Sigmoid colon (tissue), 7 donors: ENCODE data around the gene NR2C2. TPM values are rescaled to one million over a fixed set of nuclear protein-coding genes. Genes with fewer than 3 reads are reported as not detected.

Experiments used
- DNase-seq: peaks from one replicate; pipeline ENCODE4 v3.0.0-alpha.2; 2019
- H3K27ac ChIP-seq, 4 donors: fragments of 200-600 bp; sonication (generic); one replicate each; pipeline ENCODE4 v1.5.1; 2016 to 2019; ENCODE audit warnings: mild to moderate bottlenecking in 1 of 4
- H3K27me3 ChIP-seq, 3 donors: fragments of 200-600 bp; sonication (generic); one replicate each; pipeline ENCODE4 v1.5.1; 2019; ENCODE audit warnings: mild to moderate bottlenecking in 1 of 3
- H3K36me3 ChIP-seq, 4 donors: fragments of 200-600 bp; sonication (generic); one replicate each; pipeline ENCODE4 v1.5.1; 2016 to 2019
- H3K4me1 ChIP-seq, 4 donors: fragments of 200-600 bp; sonication (generic); one replicate each; pipeline ENCODE4 v1.5.1; 2017 to 2019
- H3K4me3 ChIP-seq, 4 donors: fragments of 200-600 bp; sonication (generic); one replicate each; pipeline ENCODE4 v1.5.1; 2017 to 2019; ENCODE audit warnings: mild to moderate bottlenecking in 2 of 4, moderate library complexity in 1 of 4
- H3K9me3 ChIP-seq, 4 donors: fragments of 200-600 bp in 3 of 4; sonication (generic) in 3 of 4; one replicate each; pipeline versions ENCODE4 v1.5.1 to v1.6.1; 2013 to 2019
- EP300 ChIP-seq, 4 donors: sonication (generic); formaldehyde crosslinking; IDR thresholded peaks; one replicate each; pipeline ENCODE4 v1.6.1; 2017; ENCODE audit warnings: antibody characterized with exemption in 4 of 4
- POLR2A ChIP-seq, 2 donors: fragments of 450-650 bp; IDR thresholded peaks; one replicate each; pipeline ENCODE4 v1.6.1; 2016; ENCODE audit warnings: antibody characterized with exemption in 2 of 2, mild to moderate bottlenecking in 2 of 2, moderate library complexity in 2 of 2
- POLR2AphosphoS5 ChIP-seq, 4 donors: sonication (generic); formaldehyde crosslinking; IDR thresholded peaks; one replicate each; pipeline ENCODE4 v1.6.1; 2017; ENCODE audit warnings: antibody characterized with exemption in 4 of 4
- WGBS, 2 donors: extraction: QIAGEN DNeasy Blood & Tissue Kit; methylation state at CpG; one replicate each; pipeline ENCODE4 v1.1.7; 2013; 5-methylcytosine and 5-hydroxymethylcytosine counted together
- intact Hi-C: fragments of 100-400 bp; cut with DNase I; formaldehyde crosslinking; loops from one replicate; pipeline ENCODE4 v1.15.1; 2023
- polyA plus RNA-seq, 3 donors: library from polyadenylated mRNA; stranded (reverse); fragments of 200-250 nt; gene quantifications; one replicate each; pipeline ENCODE4 v1.2.3, GENCODE V29; 2013
- total RNA-seq, 4 donors: library from RNA; depleted of rRNA; stranded (reverse); fragments of >200 nt; gene quantifications; one replicate each; pipeline ENCODE4 v1.1.0, GENCODE V29; 2016
- TF ChIP-seq, protein P1 (sequence below), 4 experiments: fragments of 450-650 bp in 3 of 4; fragments of 200-600 bp in 1 of 4; IDR thresholded peaks; one replicate each; pipeline ENCODE4 v1.5.1; 2016 to 2019; ENCODE audit warnings: antibody characterized with exemption in 4 of 4, mild to moderate bottlenecking in 3 of 4, moderate library complexity in 2 of 4
- donor health status: healthy with polysubstance abuse.
- donor health status: Bipolar disorder and iron deficiency.
- donor health status: healthy.

The NR2C2 gene
- total and polyA plus RNA-seq, 7 donors, result 3.6 to 68.4 (median 34.2) TPM

DNA sequence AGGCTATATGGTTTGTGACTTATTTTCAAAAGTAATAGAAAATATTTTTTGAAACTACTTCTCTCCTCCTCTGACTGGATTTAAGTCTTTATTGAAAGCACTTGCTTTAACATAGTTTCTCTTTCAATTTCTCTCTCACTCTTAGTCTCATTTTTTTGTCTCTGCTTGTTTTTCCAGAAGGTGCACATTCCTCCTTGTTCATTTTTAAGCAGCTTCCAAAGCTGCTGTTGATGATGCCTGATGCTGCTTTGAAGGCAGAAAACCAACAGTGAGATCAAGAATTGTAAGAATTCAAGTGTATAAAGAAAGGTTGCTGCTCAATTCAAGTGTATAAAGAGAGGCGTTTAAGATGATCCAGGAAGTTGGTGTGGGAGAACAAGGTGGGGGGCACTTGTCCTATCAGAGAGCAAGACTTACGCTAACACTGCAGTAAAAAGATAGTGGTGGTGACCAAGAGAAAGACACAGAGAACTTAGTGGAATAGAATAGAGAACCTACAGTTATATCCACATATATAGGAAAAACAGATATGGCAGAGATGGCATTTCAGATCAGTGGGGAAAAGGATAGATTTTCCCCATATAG lies 12.1 kb downstream of the NR2C2 start:
- H3K9me3 ChIP-seq, result no peaks in the 10 kb centered on the region
- TF ChIP-seq, protein P1, sequence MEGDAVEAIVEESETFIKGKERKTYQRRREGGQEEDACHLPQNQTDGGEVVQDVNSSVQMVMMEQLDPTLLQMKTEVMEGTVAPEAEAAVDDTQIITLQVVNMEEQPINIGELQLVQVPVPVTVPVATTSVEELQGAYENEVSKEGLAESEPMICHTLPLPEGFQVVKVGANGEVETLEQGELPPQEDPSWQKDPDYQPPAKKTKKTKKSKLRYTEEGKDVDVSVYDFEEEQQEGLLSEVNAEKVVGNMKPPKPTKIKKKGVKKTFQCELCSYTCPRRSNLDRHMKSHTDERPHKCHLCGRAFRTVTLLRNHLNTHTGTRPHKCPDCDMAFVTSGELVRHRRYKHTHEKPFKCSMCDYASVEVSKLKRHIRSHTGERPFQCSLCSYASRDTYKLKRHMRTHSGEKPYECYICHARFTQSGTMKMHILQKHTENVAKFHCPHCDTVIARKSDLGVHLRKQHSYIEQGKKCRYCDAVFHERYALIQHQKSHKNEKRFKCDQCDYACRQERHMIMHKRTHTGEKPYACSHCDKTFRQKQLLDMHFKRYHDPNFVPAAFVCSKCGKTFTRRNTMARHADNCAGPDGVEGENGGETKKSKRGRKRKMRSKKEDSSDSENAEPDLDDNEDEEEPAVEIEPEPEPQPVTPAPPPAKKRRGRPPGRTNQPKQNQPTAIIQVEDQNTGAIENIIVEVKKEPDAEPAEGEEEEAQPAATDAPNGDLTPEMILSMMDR (IDR thresholded peaks at IDR 0.05), result no peak
- TF ChIP-seq EP300 (IDR thresholded peaks at IDR 0.05), result no peak
- TF ChIP-seq POLR2A (IDR thresholded peaks at IDR 0.05), result no peak
- TF ChIP-seq POLR2AphosphoS5 (IDR thresholded peaks at IDR 0.05), result no peak
- no peak for DNase-seq
- intact Hi-C loops, result no loop called here
- H3K36me3 ChIP-seq, result peaks cover 0 to 6% (median 0%) of the 10 kb centered on the region in 4 donors
- peaks cover 0 to 48% (median 21%) of the 10 kb centered on the region in 4 donors for H3K4me1 ChIP-seq
- H3K27ac ChIP-seq, result no peak overlapping the region
- WGBS, 2 donors, result 48 to 79% methylated on average over 2 of the region's 2 CpGs
- H3K4me3 ChIP-seq, result no peak overlapping the region
- H3K27me3 ChIP-seq, result no peaks in the 10 kb centered on the region

GRCh38 chr3:14962762-14963161 lies 15.4 kb downstream of the NR2C2 start:
- Histone ChIP-seq H3K4me3 (no peak overlapping the region), H3K4me1 (peaks cover 0 to 23% (median 9%) of the 10 kb centered on the region in 4 donors), H3K27me3 (no peaks in the 10 kb centered on the region), H3K36me3 (peaks cover 0 to 6% (median 0%) of the 10 kb centered on the region in 4 donors), H3K27ac (no peak overlapping the region), H3K9me3 (no peaks in the 10 kb centered on the region)
- TF ChIP-seq POLR2AphosphoS5 (IDR thresholded peaks at IDR 0.05) (no peak), POLR2A (IDR thresholded peaks at IDR 0.05) (no peak), EP300 (IDR thresholded peaks at IDR 0.05) (no peak)
- TF ChIP-seq, protein P1 (IDR thresholded peaks at IDR 0.05), result no peak
- DNase-seq, result no peak
- intact Hi-C loops, result no loop called here
- 95 to 97% methylated on average over 5 of the region's 5 CpGs for WGBS, 2 donors

GRCh38 chr3:14967285-14967684 lies 19.9 kb downstream of the NR2C2 start:
- Histone ChIP-seq H3K27me3 (no peaks in the 10 kb centered on the region), H3K36me3 (peaks cover 0 to 13% (median 0%) of the 10 kb centered on the region in 4 donors), H3K4me1 (peaks cover 0 to 4% (median 0%) of the 10 kb centered on the region in 4 donors), H3K9me3 (no peaks in the 10 kb centered on the region), H3K27ac (no peak overlapping the region), H3K4me3 (no peak overlapping the region)
- DNase-seq, result no peak
- WGBS, 2 donors, result 73 to 80% methylated on average over 1 of the region's 1 CpG
- TF ChIP-seq, protein P1 (IDR thresholded peaks at IDR 0.05), result no peak
- no peak for TF ChIP-seq POLR2A (IDR thresholded peaks at IDR 0.05)
- TF ChIP-seq POLR2AphosphoS5 (IDR thresholded peaks at IDR 0.05), result no peak
- TF ChIP-seq EP300 (IDR thresholded peaks at IDR 0.05), result no peak
- intact Hi-C loops, result no loop called here

- H3K9me3 ChIP-seq, result no peaks in the 10 kb centered on the region
- TF ChIP-seq, protein P1 (IDR thresholded peaks at IDR 0.05), result no peak
- TF ChIP-seq EP300 (IDR thresholded peaks at IDR 0.05) (no peak), POLR2AphosphoS5 (IDR thresholded peaks at IDR 0.05) (no peak), POLR2A (IDR thresholded peaks at IDR 0.05) (no peak)
- no peak overlapping the region for H3K27ac ChIP-seq
- no peak overlapping the region for H3K4me3 ChIP-seq
- WGBS, 2 donors, result 83 to 92% methylated on average over 1 of the region's 1 CpG
- peaks cover 0 to 27% (median 0%) of the 10 kb centered on the region in 4 donors for H3K36me3 ChIP-seq
- intact Hi-C loops, result no loop called here
- H3K27me3 ChIP-seq, result no peaks in the 10 kb centered on the region
- peaks cover 0 to 4% (median 0%) of the 10 kb centered on the region in 4 donors for H3K4me1 ChIP-seq
- no peak for DNase-seq
These were observed 22.3 kb downstream of the NR2C2 start for GRCh38 chr3:14969671-14970070.

- H3K27me3 ChIP-seq, result no peaks in the 10 kb centered on the region
- WGBS, 2 donors, result 8 to 48% methylated on average over 1 of the region's 1 CpG
- no peak for DNase-seq
- intact Hi-C loops, result no loop called here
- no peak overlapping the region for H3K27ac ChIP-seq
- H3K9me3 ChIP-seq, result no peaks in the 10 kb centered on the region
- TF ChIP-seq POLR2AphosphoS5 (IDR thresholded peaks at IDR 0.05) (no peak), EP300 (IDR thresholded peaks at IDR 0.05) (no peak), POLR2A (IDR thresholded peaks at IDR 0.05) (no peak)
- TF ChIP-seq, protein P1 (IDR thresholded peaks at IDR 0.05), result no peak
- peaks cover 0 to 11% (median 0%) of the 10 kb centered on the region in 4 donors for H3K4me1 ChIP-seq
- H3K4me3 ChIP-seq, result no peak overlapping the region
- peaks cover 0 to 24% (median 0%) of the 10 kb centered on the region in 4 donors for H3K36me3 ChIP-seq
These were observed 28.9 kb downstream of the NR2C2 start for GRCh38 chr3:14976317-14976716.
